Neural crest cell (in vitro differentiated cells): ENCODE measurements around the gene GRIK1. TPM values are rescaled to one million over a fixed set of nuclear protein-coding genes. Genes with fewer than 3 reads are reported as not detected.
"Not testable (repeated sequence)": the region's sequence is repeated elsewhere in the genome, so short reads cannot be mapped to it uniquely, and the experiment has no call there.

ENCODE experiments used
- DNase-seq: peaks from one replicate; pipeline ENCODE4 v3.0.0; 2021; ENCODE audit warnings: low read depth, mixed read lengths, low spot score
- H3K27ac Mint-ChIP-seq: one replicate; pipeline ENCODE4 v1.8.0; 2021; ENCODE audit warnings: mild to moderate bottlenecking, mixed read lengths; ENCODE audit not compliant: unreplicated experiment
- H3K27me3 Mint-ChIP-seq: 2 replicates; pipeline ENCODE4 v1.8.0; 2021; ENCODE audit warnings: low read depth, mild to moderate bottlenecking, mixed read lengths
- H3K36me3 Mint-ChIP-seq: 2 replicates; pipeline ENCODE4 v1.8.0; 2021; ENCODE audit warnings: low read depth, mild to moderate bottlenecking, mixed read lengths
- H3K4me1 Mint-ChIP-seq: 2 replicates; pipeline ENCODE4 v1.8.0; 2021; ENCODE audit warnings: mixed read lengths
- H3K4me3 Mint-ChIP-seq: one replicate; pipeline ENCODE4 v1.8.0; 2021; ENCODE audit warnings: mild to moderate bottlenecking, mixed read lengths
- H3K9me3 Mint-ChIP-seq: 2 replicates; pipeline ENCODE4 v1.8.0; 2021; ENCODE audit warnings: mixed read lengths
- CTCF ChIP-seq: fragments of 200-600 bp; sonication (generic); conservative IDR thresholded peaks from 2 replicates; pipeline ENCODE4 v1.5.0; 2021; ENCODE audit warnings: antibody characterized with exemption, mild to moderate bottlenecking
- total RNA-seq: library from RNA; stranded (reverse); gene quantifications from 2 replicates; pipeline ENCODE4 v1.2.1, GENCODE V29; 2021

GRIK1 gene
- total RNA-seq, 1 donor from 2014 or later, result 0.91 TPM

- H3K9me3 Mint-ChIP-seq, result no peaks in the 10 kb centered on the region
- peaks cover 12% of the 10 kb centered on the region for H3K4me1 Mint-ChIP-seq
- no peak overlapping the region for H3K27ac Mint-ChIP-seq
- no peaks in the 10 kb centered on the region for H3K36me3 Mint-ChIP-seq
- TF ChIP-seq CTCF, result no peak
- no peaks in the 10 kb centered on the region for H3K27me3 Mint-ChIP-seq
- no peak for DNase-seq
- H3K4me3 Mint-ChIP-seq, result no peak overlapping the region
Measured at GRCh38 chr21:29606613-29607012, 333.2 kb downstream of the GRIK1 start.

GRCh38 chr21:29605219-29605618 is 334.6 kb downstream of the GRIK1 start:
- not testable (repeated sequence) for H3K9me3 Mint-ChIP-seq, H3K27me3 Mint-ChIP-seq, H3K4me3 Mint-ChIP-seq, DNase-seq, H3K36me3 Mint-ChIP-seq
- Mint-ChIP-seq H3K27ac (peak overlapping the region; percentile 54), H3K4me1 (peaks cover 12% of the 10 kb centered on the region)

GRCh38 chr21:29604076-29604475 is 335.7 kb downstream of the GRIK1 start:
- Mint-ChIP-seq H3K36me3 (no peaks in the 10 kb centered on the region), H3K27ac (no peak overlapping the region)
- no peak for TF ChIP-seq CTCF

GRCh38 chr21:29601047-29601446 is 338.7 kb downstream of the GRIK1 start:
- no peak overlapping the region for H3K27ac Mint-ChIP-seq
- H3K4me3 Mint-ChIP-seq, result no peak overlapping the region
- no peaks in the 10 kb centered on the region for H3K9me3 Mint-ChIP-seq

More at GRCh38 chr21:29604076-29604475, 335.7 kb downstream of the GRIK1 start:
- no peak for DNase-seq
- peaks cover 12% of the 10 kb centered on the region for H3K4me1 Mint-ChIP-seq
- no peaks in the 10 kb centered on the region for H3K9me3 Mint-ChIP-seq
- H3K4me3 Mint-ChIP-seq, result no peak overlapping the region
- H3K27me3 Mint-ChIP-seq, result no peaks in the 10 kb centered on the region

GRCh38 chr21:29586696-29587095 is 353.1 kb downstream of the GRIK1 start:
- no peaks in the 10 kb centered on the region for H3K27me3 Mint-ChIP-seq
- H3K27ac Mint-ChIP-seq, result no peak overlapping the region
- TF ChIP-seq CTCF, result no peak
- no peaks in the 10 kb centered on the region for H3K9me3 Mint-ChIP-seq
- no peak overlapping the region for H3K4me3 Mint-ChIP-seq
- H3K36me3 Mint-ChIP-seq, result no peaks in the 10 kb centered on the region
- H3K4me1 Mint-ChIP-seq, result peaks cover 22% of the 10 kb centered on the region
- no peak for DNase-seq

More at GRCh38 chr21:29601047-29601446, 338.7 kb downstream of the GRIK1 start:
- H3K4me1 Mint-ChIP-seq, result peaks cover 12% of the 10 kb centered on the region
- DNase-seq, result no peak
- H3K36me3 Mint-ChIP-seq, result no peaks in the 10 kb centered on the region
- no peak for TF ChIP-seq CTCF
- no peaks in the 10 kb centered on the region for H3K27me3 Mint-ChIP-seq

- Mint-ChIP-seq H3K36me3 (no peaks in the 10 kb centered on the region), H3K4me3 (no peak overlapping the region)
Measured at GRCh38 chr21:29585462-29585861, 354.3 kb downstream of the GRIK1 start.

More at GRCh38 chr21:29585462-29585861, 354.3 kb downstream of the GRIK1 start:
- no peaks in the 10 kb centered on the region for H3K27me3 Mint-ChIP-seq
- DNase-seq, result no peak
- TF ChIP-seq CTCF, result no peak
- H3K27ac Mint-ChIP-seq, result no peak overlapping the region
- H3K9me3 Mint-ChIP-seq, result no peaks in the 10 kb centered on the region
- H3K4me1 Mint-ChIP-seq, result peaks cover 22% of the 10 kb centered on the region
